HG03159 (cell line): Measurements from ENCODE around the gene GSC.
"Not testable (repeated sequence)": the region's sequence is repeated elsewhere in the genome, so short reads cannot be mapped to it uniquely, and the experiment has no call there.

ENCODE experiments used
- ATAC-seq: cut with Tn5 transposase; IDR thresholded peaks from one replicate; pipeline ENCODE4 v1.9.1; 2021; ENCODE audit warnings: mild to moderate bottlenecking, moderate library complexity; ENCODE audit not compliant: unreplicated experiment

GSC gene

GRCh38 chr14:94747739-94748138, 22.2 kb downstream of the GSC start:
- no peak for ATAC-seq

- ATAC-seq, result not testable (repeated sequence)
Measured at GRCh38 chr14:94747153-94747552, 22.8 kb downstream of the GSC start.

GRCh38 chr14:94746131-94746530, 23.8 kb downstream of the GSC start:
- no peak for ATAC-seq

- no peak for ATAC-seq
Measured at GRCh38 chr14:94738751-94739150, 31.2 kb downstream of the GSC start.

- ATAC-seq, result no peak
Measured at GRCh38 chr14:94738097-94738496, 31.8 kb downstream of the GSC start.

- ATAC-seq, result no peak
Measured at GRCh38 chr14:94728950-94729349, 41.0 kb downstream of the GSC start.

- ATAC-seq, result not testable (repeated sequence)
Measured at GRCh38 chr14:94728440-94728839, 41.5 kb downstream of the GSC start.

GRCh38 chr14:94726649-94727048, 43.3 kb downstream of the GSC start:
- not testable (repeated sequence) for ATAC-seq

- no peak for ATAC-seq
Measured at GRCh38 chr14:94724993-94725392, 44.9 kb downstream of the GSC start.

- ATAC-seq, result no peak
Measured at GRCh38 chr14:94722397-94722796, 47.5 kb downstream of the GSC start.
